ENCODE results near the gene CYP2S1. TPM values are rescaled to one million over a fixed set of nuclear protein-coding genes. Genes with fewer than 3 reads are reported as not detected.

The CYP2S1 gene
- total and polyA plus RNA-seq, 9 of the 15 experiments (the other 6 are each of a cell fraction or from before 2014, with no cell fraction given): 0.07 to 1.9 (median 0.41) TPM

DNA sequence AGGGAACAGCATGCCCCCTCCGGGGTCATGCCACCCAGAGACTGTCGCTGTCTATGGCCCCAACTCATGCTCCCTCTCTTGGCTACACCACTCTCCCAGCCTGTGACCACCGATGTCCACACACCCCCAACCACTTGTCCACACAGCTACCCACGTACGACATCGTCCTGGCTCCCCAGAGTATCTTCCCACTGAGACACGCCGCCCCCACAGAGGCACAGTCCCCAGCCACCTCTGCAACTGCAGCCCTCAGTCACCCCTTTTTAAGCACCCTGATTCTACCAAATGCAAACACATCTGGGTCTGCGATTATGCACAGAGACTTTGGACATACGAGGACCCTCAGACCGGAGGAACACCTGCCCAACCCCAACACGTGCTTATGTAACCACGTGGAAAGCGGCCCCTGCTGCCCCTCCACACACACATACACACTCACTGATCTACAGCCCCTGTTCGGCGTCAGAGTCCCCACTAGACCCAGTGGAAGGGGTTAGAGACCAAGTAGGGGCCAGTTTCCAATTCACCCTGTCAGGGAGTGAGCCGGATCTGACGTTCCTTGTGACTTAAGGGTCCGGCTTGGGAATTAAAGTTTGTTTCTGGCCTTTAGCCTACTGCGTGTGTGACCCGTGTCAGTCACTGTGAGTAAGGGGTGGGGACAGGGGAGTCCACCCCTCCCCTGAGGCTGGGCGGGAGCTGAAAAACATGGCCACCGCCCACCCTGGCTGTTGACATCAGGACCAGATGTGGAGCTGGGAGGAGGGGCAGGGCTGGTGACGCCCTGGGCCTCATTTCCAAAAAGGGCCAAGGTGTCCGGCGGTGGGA is 14.1 kb downstream of the CYP2S1 start:
- peak overlapping the region; percentile 58; the same call in 1 of the 2 replicates for H3K4me2 ChIP-seq (ENCODE audit: insufficient read depth, low read length)
- no peaks in the 10 kb centered on the region for H3K79me2 ChIP-seq (ENCODE audit: control insufficient read depth, insufficient read depth, low read length)
- peaks cover 0 to 4% of the 10 kb centered on the region in 2 experiments; a peak in 2 of 5 replicates for H3K27me3 ChIP-seq (ENCODE audit: control insufficient read depth in 2 of 2, insufficient read depth in 2 of 2, low read length in 2 of 2)
- no peak overlapping the region for H3K4me3 ChIP-seq
- H3K9me3 ChIP-seq (replicated peaks; ENCODE audit: control insufficient read depth, insufficient read depth, low read depth, low read length): no peaks in the 10 kb centered on the region
- no peaks in the 10 kb centered on the region for H3K36me3 ChIP-seq (ENCODE audit: control insufficient read depth, insufficient read depth, low read length)
- no peaks in the 10 kb centered on the region for H3K9me1 ChIP-seq (ENCODE audit: control insufficient read depth, insufficient read depth, low read length)
- peak; percentile 92 for FAIRE-seq
- ChIA-PET CTCF (ENCODE audit: low intra/inter-chr PET ratio) (interaction anchor here (1.4 kb wide), 1 partner anchor 55 kb away, joined by 7 read pairs; no protein-coding TSS in a partner anchor), POLR2A (interaction anchor here (0.9 to 1.3 kb wide), 3 partner anchors 9 to 46 kb away, joined by 4 read pairs; no protein-coding TSS in a partner anchor)
- H3K27ac ChIP-seq (ENCODE audit: extremely low read depth, low read depth, low read length): peak overlapping the region; percentile 52
- peak; percentile 92 for ATAC-seq
- peak; percentile 77 to 86 (median 84) for DNase-seq (ENCODE audit: extremely low read depth in 1 of 4, low spot score in 3 of 4)
- WGBS (ENCODE audit: insufficient coverage, low coverage, missing lambda C conversion rate): 38% methylated on average over 23 of the region's 26 CpGs
- peak overlapping the region; percentile 47 to 54; a peak in 3 of 4 replicates for H3K9ac ChIP-seq (ENCODE audit: insufficient read depth in 1 of 2, low read depth in 2 of 2, low read length in 2 of 2)
- in situ Hi-C loops (cut with MboI): loop anchor here (10.0 kb wide), 1 partner anchor 368 kb away; the partner anchor contains the start of gene CEACAM21
- peaks cover 10 to 15% of the 10 kb centered on the region in 2 experiments; a peak in 4 of 5 replicates for H3K4me1 ChIP-seq (replicated peaks in 1 of 2; ENCODE audit: control insufficient read depth in 2 of 2, insufficient read depth in 2 of 2, low read length in 2 of 2)
- no peaks in the 10 kb centered on the region for H4K20me1 ChIP-seq (replicated peaks; ENCODE audit: control insufficient read depth, insufficient read depth, low read length)
- BruUV-seq (replicated peaks): no TSS peak
- H2AFZ ChIP-seq (ENCODE audit: low read depth, low read length): peak overlapping the region; percentile 98
- intact Hi-C loops (cut with micrococcal nuclease): loop anchor here (10.0 kb wide), 1 partner anchor 238 kb away; the partner anchor contains the start of gene ERICH4
- 0 out of 2 replicates have a peak, but pooled peaks have one; percentile 21 for TF ChIP-seq CBFB (CRISPR knock-in tag; IDR thresholded peaks at IDR 0.05)
- no peak for TF ChIP-seq ATF1 (CRISPR knock-in tag; IDR thresholded peaks at IDR 0.05)
- peak; percentile 36; the same call in 1 of the 2 replicates for TF ChIP-seq ATF1 (tag; IDR thresholded peaks at IDR 0.05)
- TF ChIP-seq YBX1 (IDR thresholded peaks at IDR 0.05): no peak
- TF ChIP-seq, protein P1, sequence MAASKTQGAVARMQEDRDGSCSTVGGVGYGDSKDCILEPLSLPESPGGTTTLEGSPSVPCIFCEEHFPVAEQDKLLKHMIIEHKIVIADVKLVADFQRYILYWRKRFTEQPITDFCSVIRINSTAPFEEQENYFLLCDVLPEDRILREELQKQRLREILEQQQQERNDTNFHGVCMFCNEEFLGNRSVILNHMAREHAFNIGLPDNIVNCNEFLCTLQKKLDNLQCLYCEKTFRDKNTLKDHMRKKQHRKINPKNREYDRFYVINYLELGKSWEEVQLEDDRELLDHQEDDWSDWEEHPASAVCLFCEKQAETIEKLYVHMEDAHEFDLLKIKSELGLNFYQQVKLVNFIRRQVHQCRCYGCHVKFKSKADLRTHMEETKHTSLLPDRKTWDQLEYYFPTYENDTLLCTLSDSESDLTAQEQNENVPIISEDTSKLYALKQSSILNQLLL (CRISPR knock-in tag; IDR thresholded peaks at IDR 0.05; ENCODE audit: borderline replicate concordance): no peak
- TF ChIP-seq L3MBTL2 (IDR thresholded peaks at IDR 0.05): peak; percentile 17; the same call in 1 of the 2 replicates
- TF ChIP-seq, protein P2, sequence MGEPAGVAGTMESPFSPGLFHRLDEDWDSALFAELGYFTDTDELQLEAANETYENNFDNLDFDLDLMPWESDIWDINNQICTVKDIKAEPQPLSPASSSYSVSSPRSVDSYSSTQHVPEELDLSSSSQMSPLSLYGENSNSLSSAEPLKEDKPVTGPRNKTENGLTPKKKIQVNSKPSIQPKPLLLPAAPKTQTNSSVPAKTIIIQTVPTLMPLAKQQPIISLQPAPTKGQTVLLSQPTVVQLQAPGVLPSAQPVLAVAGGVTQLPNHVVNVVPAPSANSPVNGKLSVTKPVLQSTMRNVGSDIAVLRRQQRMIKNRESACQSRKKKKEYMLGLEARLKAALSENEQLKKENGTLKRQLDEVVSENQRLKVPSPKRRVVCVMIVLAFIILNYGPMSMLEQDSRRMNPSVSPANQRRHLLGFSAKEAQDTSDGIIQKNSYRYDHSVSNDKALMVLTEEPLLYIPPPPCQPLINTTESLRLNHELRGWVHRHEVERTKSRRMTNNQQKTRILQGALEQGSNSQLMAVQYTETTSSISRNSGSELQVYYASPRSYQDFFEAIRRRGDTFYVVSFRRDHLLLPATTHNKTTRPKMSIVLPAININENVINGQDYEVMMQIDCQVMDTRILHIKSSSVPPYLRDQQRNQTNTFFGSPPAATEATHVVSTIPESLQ (CRISPR knock-in tag; IDR thresholded peaks at IDR 0.05): no peak
- TF ChIP-seq ZZZ3 (IDR thresholded peaks at IDR 0.05): no peak
- TF ChIP-seq RBFOX2 (IDR thresholded peaks at IDR 0.05; ENCODE audit: low read depth, low read length): peak; percentile 55; the same call in 1 of the 2 replicates
- peak; percentile 54; the same call in 1 of the 2 replicates for TF ChIP-seq EP400 (IDR thresholded peaks at IDR 0.05)
- peak; percentile 61 for TF ChIP-seq POLR2G (IDR thresholded peaks at IDR 0.05; ENCODE audit: low read depth, low read length)
- no peak for TF ChIP-seq SMAD3 (CRISPR knock-in tag; conservative IDR thresholded peaks at IDR 0.05)
- TF ChIP-seq ETV1 (tag; conservative IDR thresholded peaks at IDR 0.05; ENCODE audit: low read depth): no peak
- TF ChIP-seq MYC (IDR thresholded peaks at IDR 0.05; ENCODE audit: low read depth, low read length): 0 out of 2 replicates have a peak, but pooled peaks have one; percentile 20
- no peak for TF ChIP-seq MYC (CRISPR knock-in tag; IDR thresholded peaks at IDR 0.05; ENCODE audit: borderline replicate concordance, low read depth)
- TF ChIP-seq, protein P3, sequence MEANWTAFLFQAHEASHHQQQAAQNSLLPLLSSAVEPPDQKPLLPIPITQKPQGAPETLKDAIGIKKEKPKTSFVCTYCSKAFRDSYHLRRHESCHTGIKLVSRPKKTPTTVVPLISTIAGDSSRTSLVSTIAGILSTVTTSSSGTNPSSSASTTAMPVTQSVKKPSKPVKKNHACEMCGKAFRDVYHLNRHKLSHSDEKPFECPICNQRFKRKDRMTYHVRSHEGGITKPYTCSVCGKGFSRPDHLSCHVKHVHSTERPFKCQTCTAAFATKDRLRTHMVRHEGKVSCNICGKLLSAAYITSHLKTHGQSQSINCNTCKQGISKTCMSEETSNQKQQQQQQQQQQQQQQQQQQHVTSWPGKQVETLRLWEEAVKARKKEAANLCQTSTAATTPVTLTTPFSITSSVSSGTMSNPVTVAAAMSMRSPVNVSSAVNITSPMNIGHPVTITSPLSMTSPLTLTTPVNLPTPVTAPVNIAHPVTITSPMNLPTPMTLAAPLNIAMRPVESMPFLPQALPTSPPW (CRISPR knock-in tag; IDR thresholded peaks at IDR 0.05): peak; percentile 40; the same call in 1 of the 2 replicates
